Measurements from ENCODE around the gene MDN1.

Gene MDN1

DNA sequence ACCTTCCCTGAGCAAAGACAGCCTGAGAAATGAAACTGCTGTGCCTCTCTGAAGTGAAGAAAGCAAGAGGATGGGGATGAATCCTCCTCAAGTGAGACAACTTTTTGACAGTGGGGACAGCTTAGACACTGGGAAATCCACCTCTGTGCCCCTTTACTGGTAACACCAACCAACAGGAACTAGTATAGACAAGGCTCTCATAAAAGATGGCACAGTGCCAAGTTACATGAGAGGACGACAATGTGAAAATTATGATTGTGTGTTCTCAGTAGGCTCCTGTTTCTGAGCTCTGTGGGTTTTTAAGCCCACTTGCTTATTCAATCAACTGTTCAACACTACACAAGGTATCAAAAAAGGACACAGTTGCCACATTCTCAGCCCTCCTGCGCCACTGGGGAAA, 139.4 kb downstream of the MDN1 start:
- Histone ChIP-seq H4K91ac (ENCODE audit: low read depth, low read length) (no peak overlapping the region), H3K79me2 (ENCODE audit: control insufficient read depth, insufficient read depth, low read length, poor library complexity) (no peaks in the 10 kb centered on the region), H3K9ac (ENCODE audit: low read length) (no peak overlapping the region), H3K27ac (ENCODE audit: low read depth, low read length) (no peak overlapping the region), H3K79me1 (ENCODE audit: low read length) (no peaks in the 10 kb centered on the region), H2BK12ac (ENCODE audit: low read length) (no peak overlapping the region), H3K4me2 (ENCODE audit: low read length) (no peak overlapping the region), H3K36me3 (ENCODE audit: control insufficient read depth in 1 of 2, insufficient read depth in 2 of 2, low read length in 2 of 2) (peaks cover 27 to 53% of the 10 kb centered on the region in 2 experiments), H3K9me3 (ENCODE audit: insufficient read depth, low read depth, low read length) (no peaks in the 10 kb centered on the region), H3K4me1 (ENCODE audit: control insufficient read depth in 1 of 2, insufficient read depth in 2 of 2, low read length in 2 of 2) (no peaks in the 10 kb centered on the region), H2BK120ac (ENCODE audit: insufficient read depth, low read length, poor library complexity) (no peak overlapping the region), H3K23ac (ENCODE audit: low read length) (no peak overlapping the region), H3K4me3 (ENCODE audit: low read depth, low read length) (no peak overlapping the region), H3K18ac (ENCODE audit: low read length) (no peak overlapping the region), H3K4ac (ENCODE audit: low read depth, low read length) (no peak overlapping the region), H3K27me3 (ENCODE audit: insufficient read depth, low read length) (no peaks in the 10 kb centered on the region), H2BK5ac (ENCODE audit: low read depth, low read length, poor library complexity) (no peak overlapping the region), H4K12ac (ENCODE audit: low read depth, low read length) (no peak overlapping the region), H4K8ac (ENCODE audit: low read depth, low read length) (no peak overlapping the region), H2AFZ (ENCODE audit: insufficient read depth, low read length, poor library complexity) (no peak overlapping the region), H2AK5ac (ENCODE audit: low read length) (no peak overlapping the region), H3K14ac (ENCODE audit: low read length) (no peak overlapping the region)
- WGBS (ENCODE audit: extremely low coverage, insufficient coverage, insufficient read length) = no CpG with 5 or more reads among the region's 2 CpGs
- no peak for DNase-seq

DNA sequence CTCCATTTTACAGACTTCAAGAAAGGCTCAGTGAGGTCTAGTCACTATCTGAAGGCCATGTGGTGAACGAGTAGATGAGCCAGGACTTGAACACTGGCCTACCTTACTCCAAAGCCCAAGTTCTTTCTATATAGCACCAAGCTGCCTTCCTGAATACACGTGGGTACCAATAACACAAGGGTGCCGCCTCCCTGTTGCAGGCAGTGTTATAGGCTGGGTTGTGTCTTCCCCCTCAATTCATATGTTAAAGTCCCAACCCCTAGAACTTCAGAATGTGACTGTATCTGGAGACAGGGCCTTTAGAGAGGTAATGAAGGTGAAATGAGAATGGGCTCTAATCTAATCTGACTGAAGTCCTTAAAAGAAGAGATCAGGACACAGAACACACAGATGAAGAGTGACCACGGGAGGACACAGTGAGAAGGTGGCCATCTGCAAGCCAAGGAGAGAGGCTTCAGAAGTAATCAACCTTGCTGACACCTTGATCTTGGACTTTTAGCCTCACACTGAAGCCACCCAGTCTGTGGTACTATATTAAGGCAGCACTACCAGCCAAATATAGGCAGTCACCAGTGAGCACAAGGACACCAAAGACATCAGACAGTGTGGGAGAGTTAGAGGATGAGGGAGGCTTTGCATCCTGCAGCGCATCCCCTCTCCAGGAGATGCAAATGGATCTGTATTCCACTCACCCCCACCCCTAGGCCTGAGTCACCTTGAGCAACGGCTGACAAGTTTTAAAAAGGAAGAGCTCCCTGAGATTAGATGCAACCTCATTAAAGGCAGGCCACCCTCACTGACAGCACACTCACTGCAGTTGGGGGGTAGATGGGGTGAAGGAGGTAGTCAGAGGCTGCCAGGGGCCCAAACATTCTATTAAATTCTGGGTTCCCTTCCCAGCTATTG, 140.1 kb downstream of the MDN1 start:
- no peak overlapping the region for H2BK5ac ChIP-seq (ENCODE audit: low read depth, low read length, poor library complexity)
- H3K23ac ChIP-seq (ENCODE audit: low read length) = no peak overlapping the region
- peaks cover 27 to 52% of the 10 kb centered on the region in 2 experiments for H3K36me3 ChIP-seq (ENCODE audit: control insufficient read depth in 1 of 2, insufficient read depth in 2 of 2, low read length in 2 of 2)
- H3K27me3 ChIP-seq (ENCODE audit: insufficient read depth, low read length) = no peaks in the 10 kb centered on the region
- no peak overlapping the region for H3K18ac ChIP-seq (ENCODE audit: low read length)
- no CpG with 5 or more reads among the region's 6 CpGs for WGBS (ENCODE audit: extremely low coverage, insufficient coverage, insufficient read length)
- no peak overlapping the region for H2BK12ac ChIP-seq (ENCODE audit: low read length)
- no peak overlapping the region for H2AFZ ChIP-seq (ENCODE audit: insufficient read depth, low read length, poor library complexity)
- no peak overlapping the region for H4K12ac ChIP-seq (ENCODE audit: low read depth, low read length)
- H3K14ac ChIP-seq (ENCODE audit: low read length) = no peak overlapping the region
- H4K8ac ChIP-seq (ENCODE audit: low read depth, low read length) = no peak overlapping the region
- no peaks in the 10 kb centered on the region for H3K4me1 ChIP-seq (ENCODE audit: control insufficient read depth in 1 of 2, insufficient read depth in 2 of 2, low read length in 2 of 2)
- H3K79me1 ChIP-seq (ENCODE audit: low read length) = no peaks in the 10 kb centered on the region
- H3K4me3 ChIP-seq (ENCODE audit: low read depth, low read length) = no peak overlapping the region
- H3K9ac ChIP-seq (ENCODE audit: low read length) = no peak overlapping the region
- H3K79me2 ChIP-seq (ENCODE audit: control insufficient read depth, insufficient read depth, low read length, poor library complexity) = no peaks in the 10 kb centered on the region
- no peak overlapping the region for H3K27ac ChIP-seq (ENCODE audit: low read depth, low read length)
- H4K91ac ChIP-seq (ENCODE audit: low read depth, low read length) = no peak overlapping the region
- H3K9me3 ChIP-seq (ENCODE audit: insufficient read depth, low read depth, low read length) = no peaks in the 10 kb centered on the region
- DNase-seq = no peak
- no peak overlapping the region for H3K4me2 ChIP-seq (ENCODE audit: low read length)
- H3K4ac ChIP-seq (ENCODE audit: low read depth, low read length) = no peak overlapping the region
- no peak overlapping the region for H2BK120ac ChIP-seq (ENCODE audit: insufficient read depth, low read length, poor library complexity)
- H2AK5ac ChIP-seq (ENCODE audit: low read length) = no peak overlapping the region

DNA sequence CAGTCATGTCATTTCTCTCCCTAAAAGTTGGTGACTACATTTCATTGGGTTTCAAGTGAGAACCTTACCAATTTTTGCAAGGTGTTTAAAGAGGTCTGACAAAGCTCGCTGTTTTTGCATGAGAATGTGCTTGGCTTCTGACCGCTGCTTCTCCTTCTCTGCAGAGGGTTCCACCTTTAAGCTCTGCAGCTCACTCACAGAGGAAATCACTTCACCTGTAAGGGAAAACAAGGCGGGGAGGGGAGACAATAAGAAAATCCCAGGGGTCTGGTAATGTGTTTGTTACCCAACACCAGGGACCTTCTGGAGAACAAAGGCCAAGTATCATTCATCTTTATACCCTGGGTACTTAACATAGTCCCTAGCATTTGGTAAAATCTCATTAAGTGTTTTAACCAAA, 141.1 kb downstream of the MDN1 start:
- WGBS (ENCODE audit: extremely low coverage, insufficient coverage, insufficient read length) = no CpG with 5 or more reads among the region's 3 CpGs
- Histone ChIP-seq H4K12ac (ENCODE audit: low read depth, low read length) (no peak overlapping the region), H3K79me1 (ENCODE audit: low read length) (no peaks in the 10 kb centered on the region), H3K27me3 (ENCODE audit: insufficient read depth, low read length) (no peaks in the 10 kb centered on the region), H2AFZ (ENCODE audit: insufficient read depth, low read length, poor library complexity) (no peak overlapping the region), H3K14ac (ENCODE audit: low read length) (no peak overlapping the region), H2BK12ac (ENCODE audit: low read length) (no peak overlapping the region), H3K27ac (ENCODE audit: low read depth, low read length) (no peak overlapping the region), H2BK5ac (ENCODE audit: low read depth, low read length, poor library complexity) (no peak overlapping the region), H3K36me3 (ENCODE audit: control insufficient read depth in 1 of 2, insufficient read depth in 2 of 2, low read length in 2 of 2) (peaks cover 29 to 56% of the 10 kb centered on the region in 2 experiments), H3K9ac (ENCODE audit: low read length) (no peak overlapping the region), H2BK120ac (ENCODE audit: insufficient read depth, low read length, poor library complexity) (no peak overlapping the region), H3K9me3 (ENCODE audit: insufficient read depth, low read depth, low read length) (no peaks in the 10 kb centered on the region), H3K23ac (ENCODE audit: low read length) (no peak overlapping the region), H3K18ac (ENCODE audit: low read length) (no peak overlapping the region), H3K4ac (ENCODE audit: low read depth, low read length) (no peak overlapping the region), H3K79me2 (ENCODE audit: control insufficient read depth, insufficient read depth, low read length, poor library complexity) (no peaks in the 10 kb centered on the region), H4K8ac (ENCODE audit: low read depth, low read length) (no peak overlapping the region), H2AK5ac (ENCODE audit: low read length) (no peak overlapping the region), H3K4me2 (ENCODE audit: low read length) (no peak overlapping the region), H3K4me3 (ENCODE audit: low read depth, low read length) (no peak overlapping the region), H3K4me1 (ENCODE audit: control insufficient read depth in 1 of 2, insufficient read depth in 2 of 2, low read length in 2 of 2) (no peaks in the 10 kb centered on the region), H4K91ac (ENCODE audit: low read depth, low read length) (no peak overlapping the region)
- DNase-seq = no peak

DNA sequence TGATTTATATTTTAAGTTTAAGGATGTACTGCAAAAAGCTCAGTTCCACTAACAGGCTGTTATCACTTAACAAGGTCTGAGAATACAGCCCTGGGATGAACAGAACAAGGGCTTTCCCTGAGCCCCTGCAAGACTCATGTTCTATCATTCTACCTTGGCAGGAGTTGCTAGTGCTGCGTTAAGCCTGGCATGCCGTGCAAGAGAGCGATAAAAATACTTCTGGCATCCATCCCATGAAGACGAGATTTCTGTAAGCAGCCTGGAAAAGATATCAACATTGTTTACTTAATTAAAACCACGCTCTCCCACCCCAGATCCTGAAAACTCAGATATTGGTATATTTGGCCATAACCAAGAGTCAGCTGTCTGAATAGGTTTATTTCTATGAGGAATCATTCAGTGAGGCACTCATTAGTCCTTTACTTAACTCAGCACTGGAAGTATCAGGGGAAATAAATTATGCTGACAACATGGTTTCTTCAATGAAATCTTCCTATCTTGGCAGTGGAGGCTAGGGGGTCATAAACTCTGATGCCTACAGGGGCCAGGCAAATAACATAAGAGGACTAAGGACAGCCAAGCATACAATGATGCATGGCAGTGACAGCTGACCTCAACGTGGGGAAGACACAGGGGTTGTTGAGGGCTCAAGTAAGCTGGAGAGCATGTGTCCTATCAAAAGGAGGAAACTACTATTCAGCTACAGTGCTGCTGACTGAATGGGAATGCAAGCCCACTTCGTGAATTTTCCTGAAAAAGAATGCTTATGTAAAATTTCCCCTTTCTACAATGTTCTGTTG, 143.4 kb downstream of the MDN1 start:
- H3K9me3 ChIP-seq (ENCODE audit: insufficient read depth, low read depth, low read length) = no peaks in the 10 kb centered on the region
- no peak overlapping the region for H3K4me2 ChIP-seq (ENCODE audit: low read length)
- H3K4ac ChIP-seq (ENCODE audit: low read depth, low read length) = no peak overlapping the region
- peaks cover 30 to 62% of the 10 kb centered on the region in 2 experiments for H3K36me3 ChIP-seq (ENCODE audit: control insufficient read depth in 1 of 2, insufficient read depth in 2 of 2, low read length in 2 of 2)
- no peak overlapping the region for H2AFZ ChIP-seq (ENCODE audit: insufficient read depth, low read length, poor library complexity)
- no peaks in the 10 kb centered on the region for H3K4me1 ChIP-seq (ENCODE audit: control insufficient read depth in 1 of 2, insufficient read depth in 2 of 2, low read length in 2 of 2)
- H4K8ac ChIP-seq (ENCODE audit: low read depth, low read length) = no peak overlapping the region
- H2BK120ac ChIP-seq (ENCODE audit: insufficient read depth, low read length, poor library complexity) = no peak overlapping the region
- no peaks in the 10 kb centered on the region for H3K27me3 ChIP-seq (ENCODE audit: insufficient read depth, low read length)
- H3K23ac ChIP-seq (ENCODE audit: low read length) = no peak overlapping the region
- no peak overlapping the region for H2BK5ac ChIP-seq (ENCODE audit: low read depth, low read length, poor library complexity)
- no peak overlapping the region for H2AK5ac ChIP-seq (ENCODE audit: low read length)
- H3K4me3 ChIP-seq (ENCODE audit: low read depth, low read length) = no peak overlapping the region
- H2BK12ac ChIP-seq (ENCODE audit: low read length) = no peak overlapping the region
- no peak overlapping the region for H3K18ac ChIP-seq (ENCODE audit: low read length)
- no peak overlapping the region for H3K9ac ChIP-seq (ENCODE audit: low read length)
- WGBS (ENCODE audit: extremely low coverage, insufficient coverage, insufficient read length) = no CpG with 5 or more reads among the region's 7 CpGs
- no peak overlapping the region for H4K91ac ChIP-seq (ENCODE audit: low read depth, low read length)
- H3K79me1 ChIP-seq (ENCODE audit: low read length) = no peaks in the 10 kb centered on the region
- no peak overlapping the region for H3K27ac ChIP-seq (ENCODE audit: low read depth, low read length)
- no peak for DNase-seq
- H4K12ac ChIP-seq (ENCODE audit: low read depth, low read length) = no peak overlapping the region
- no peaks in the 10 kb centered on the region for H3K79me2 ChIP-seq (ENCODE audit: control insufficient read depth, insufficient read depth, low read length, poor library complexity)
- H3K14ac ChIP-seq (ENCODE audit: low read length) = no peak overlapping the region

All from trophoblast cell (in vitro differentiated cells and primary cell).